ENCODE data around the gene HOXC13. TPM values are rescaled to one million over a fixed set of nuclear protein-coding genes. Genes with fewer than 3 reads are reported as not detected.

The HOXC13 gene
- total RNA-seq, 1 donor from 2014 or later = not detected

GRCh38 chr12:53975479-53976152 lies 37.0 kb downstream of the HOXC13 start:
- TF ChIP-seq CTCF (IDR thresholded peaks at IDR 0.05) = no peak
- intact Hi-C loops (cut with DNase I) = no loop called here
- Histone ChIP-seq H3K27me3 (peaks cover 43% of the 10 kb centered on the region), H3K4me3 (peak overlapping the region in 1 of 2 donors; percentile 48), H3K4me1 (peaks cover 5 to 24% of the 10 kb centered on the region in 2 donors), H3K27ac (no peak overlapping the region), H3K36me3 (no peaks in the 10 kb centered on the region), H3K9me3 (no peaks in the 10 kb centered on the region)
- DNase-seq (ENCODE audit: low spot score in 2 of 2) = no peak

GRCh38 chr12:53976172-53976822 lies 37.7 kb downstream of the HOXC13 start:
- no peak overlapping the region for H3K4me3 ChIP-seq
- H3K27me3 ChIP-seq = peaks cover 43% of the 10 kb centered on the region
- H3K9me3 ChIP-seq = no peaks in the 10 kb centered on the region
- TF ChIP-seq CTCF (IDR thresholded peaks at IDR 0.05) = no peak
- H3K27ac ChIP-seq = no peak overlapping the region
- intact Hi-C loops (cut with DNase I) = no loop called here
- no peaks in the 10 kb centered on the region for H3K36me3 ChIP-seq
- DNase-seq (ENCODE audit: low spot score in 2 of 2) = no peak
- peaks cover 5 to 24% of the 10 kb centered on the region in 2 donors for H3K4me1 ChIP-seq

GRCh38 chr12:53976823-53977595 lies 38.4 kb downstream of the HOXC13 start:
- Histone ChIP-seq H3K9me3 (no peaks in the 10 kb centered on the region), H3K4me3 (no peak overlapping the region), H3K27ac (no peak overlapping the region), H3K36me3 (no peaks in the 10 kb centered on the region), H3K4me1 (peaks cover 5 to 24% of the 10 kb centered on the region in 2 donors), H3K27me3 (peaks cover 43% of the 10 kb centered on the region)
- no peak for TF ChIP-seq CTCF (IDR thresholded peaks at IDR 0.05)
- DNase-seq (ENCODE audit: low spot score in 2 of 2) = no peak
- intact Hi-C loops (cut with DNase I) = no loop called here

- Histone ChIP-seq H3K27me3 (peaks cover 43% of the 10 kb centered on the region), H3K4me1 (peaks cover 5 to 24% of the 10 kb centered on the region in 2 donors), H3K4me3 (no peak overlapping the region), H3K27ac (no peak overlapping the region), H3K9me3 (no peaks in the 10 kb centered on the region), H3K36me3 (no peaks in the 10 kb centered on the region)
- no peak for DNase-seq (ENCODE audit: low spot score in 2 of 2)
- intact Hi-C loops (cut with DNase I) = no loop called here
- TF ChIP-seq CTCF (IDR thresholded peaks at IDR 0.05) = no peak
Measured at GRCh38 chr12:53977596-53978445, 39.2 kb downstream of the HOXC13 start.

All from ascending aorta (tissue), 2 donors.